Endothelial cell of umbilical vein (primary cell): ENCODE results near the gene C2CD4B.

ENCODE experiments used
- CTCF ChIP-seq, 2 donors: IDR thresholded peaks; 1 replicate in 1 of 2; 2 replicates in 1 of 2; pipeline ENCODE4 v1.5.1; 2011; ENCODE audit warnings: low read length in 2 of 2, mild to moderate bottlenecking in 2 of 2, moderate library complexity in 2 of 2, control low read depth in 1 of 2, inconsistent platforms in 1 of 2, low read depth in 1 of 2; ENCODE audit not compliant: insufficient read depth in 1 of 2; ENCODE audit errors: extremely low read depth in 1 of 2
- POLR2A ChIP-seq: IDR thresholded peaks from 2 replicates; pipeline ENCODE4 v1.6.1; 2012; ENCODE audit warnings: low read depth, mild to moderate bottlenecking, control low read depth, low read length

GRCh38 chr15:62165793-62166375 lies 799 bp upstream of the C2CD4B start:
- TF ChIP-seq CTCF (IDR thresholded peaks at IDR 0.05; ENCODE audit: extremely low read depth in 1 of 2, insufficient read depth in 1 of 2, low read depth in 1 of 2, low read length in 2 of 2) = no peak
- TF ChIP-seq POLR2A = no peak
